ENCODE measurements around the gene CAMSAP1. TPM values are rescaled to one million over a fixed set of nuclear protein-coding genes. Genes with fewer than 3 reads are reported as not detected.

The CAMSAP1 gene
- total and polyA plus RNA-seq, 9 of the 15 experiments (the other 6 are each of a cell fraction or from before 2014, with no cell fraction given): 1.5 to 28.8 (median 14.3) TPM

DNA sequence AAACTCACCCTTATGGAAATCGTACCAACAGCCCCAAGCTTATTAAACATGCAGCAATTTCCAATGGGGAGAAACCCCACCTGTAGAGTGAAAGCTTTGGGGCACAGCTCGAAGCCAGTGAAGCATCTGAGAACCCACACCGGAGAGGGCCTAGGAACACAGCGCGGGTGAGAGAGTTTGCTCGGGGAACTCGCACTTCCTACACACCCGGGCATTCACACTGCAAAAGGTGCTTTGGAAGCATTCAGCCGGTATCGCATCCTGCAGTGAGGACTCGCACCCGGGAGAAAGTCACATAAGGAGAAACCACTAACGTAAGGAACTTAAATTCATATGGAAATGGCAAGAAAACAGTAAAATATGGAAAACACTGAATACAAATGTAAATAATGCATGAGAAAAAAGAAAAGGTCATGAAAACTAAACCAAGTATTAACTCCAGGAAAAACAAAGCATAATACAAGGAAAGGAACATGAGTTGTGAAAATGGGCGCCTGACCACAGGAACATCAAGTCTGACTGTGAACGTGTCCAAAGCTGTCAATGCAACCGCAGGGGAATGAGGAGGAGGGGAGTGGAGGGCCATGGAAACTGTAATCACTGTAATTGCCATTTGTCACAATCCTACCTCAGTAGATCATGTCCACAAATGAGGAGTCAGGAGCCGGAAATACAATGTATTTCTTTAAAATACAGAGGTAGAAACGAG, 28.7 kb downstream of the CAMSAP1 start:
- DNase-seq (ENCODE audit: extremely low read depth in 1 of 4, low spot score in 3 of 4): no peak
- Histone ChIP-seq H3K9me1 (ENCODE audit: control insufficient read depth, insufficient read depth, low read length) (peaks cover 4% of the 10 kb centered on the region), H3K79me2 (ENCODE audit: control insufficient read depth, insufficient read depth, low read length) (peaks cover 86% of the 10 kb centered on the region), H2AFZ (ENCODE audit: low read depth, low read length) (no peak overlapping the region), H4K20me1 (replicated peaks; ENCODE audit: control insufficient read depth, insufficient read depth, low read length) (peaks cover 25% of the 10 kb centered on the region), H3K4me3 (no peak overlapping the region), H3K4me1 (replicated peaks in 1 of 2; ENCODE audit: control insufficient read depth in 2 of 2, insufficient read depth in 2 of 2, low read length in 2 of 2) (peaks cover 11% of the 10 kb centered on the region in 2 experiments; a peak in 4 of 5 replicates), H3K36me3 (ENCODE audit: control insufficient read depth, insufficient read depth, low read length) (peaks cover 44% of the 10 kb centered on the region; the same call in 2 of the 3 replicates), H3K9me3 (replicated peaks; ENCODE audit: control insufficient read depth, insufficient read depth, low read depth, low read length) (no peaks in the 10 kb centered on the region), H3K9ac (ENCODE audit: insufficient read depth in 1 of 2, low read depth in 2 of 2, low read length in 2 of 2) (peak overlapping the region in 1 of 2 experiments; percentile 57; a peak in 1 of 4 replicates), H3K27ac (ENCODE audit: extremely low read depth, low read depth, low read length) (no peak overlapping the region), H3K4me2 (ENCODE audit: insufficient read depth, low read length) (no peak overlapping the region), H3K27me3 (ENCODE audit: control insufficient read depth in 2 of 2, insufficient read depth in 2 of 2, low read length in 2 of 2) (no peaks in the 10 kb centered on the region)
- no peak for ATAC-seq
- CTCF ChIA-PET (ENCODE audit: low intra/inter-chr PET ratio): no interaction called here
- no peak for FAIRE-seq
- no TSS peak for BruUV-seq (replicated peaks)
- in situ Hi-C loops (cut with MboI): no loop called here
- intact Hi-C loops (cut with micrococcal nuclease): no loop called here
- 87% methylated on average over 18 of the region's 18 CpGs for WGBS (ENCODE audit: insufficient coverage, low coverage, missing lambda C conversion rate)
- TF ChIP-seq, protein P1, sequence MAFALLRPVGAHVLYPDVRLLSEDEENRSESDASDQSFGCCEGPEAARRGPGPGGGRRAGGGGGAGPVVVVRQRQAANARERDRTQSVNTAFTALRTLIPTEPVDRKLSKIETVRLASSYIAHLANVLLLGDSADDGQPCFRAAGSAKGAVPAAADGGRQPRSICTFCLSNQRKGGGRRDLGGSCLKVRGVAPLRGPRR (CRISPR knock-in tag; IDR thresholded peaks at IDR 0.05): no peak
- no peak for TF ChIP-seq CHCHD3 (CRISPR knock-in tag; IDR thresholded peaks at IDR 0.05)
- TF ChIP-seq ATF1 (CRISPR knock-in tag; IDR thresholded peaks at IDR 0.05): no peak
- no peak for TF ChIP-seq ATF1 (tag; IDR thresholded peaks at IDR 0.05)
- TF ChIP-seq ARNT (IDR thresholded peaks at IDR 0.05): no peak
- no peak for TF ChIP-seq HIVEP1 (CRISPR knock-in tag; IDR thresholded peaks at IDR 0.05)
- no peak for TF ChIP-seq RCOR1 (IDR thresholded peaks at IDR 0.05; ENCODE audit: borderline replicate concordance in 1 of 2, low read depth in 2 of 2, low read length in 2 of 2)
- no peak for TF ChIP-seq NCOA2 (IDR thresholded peaks at IDR 0.05; ENCODE audit: partially characterized antibody in 2 of 2)
- TF ChIP-seq, protein P2, sequence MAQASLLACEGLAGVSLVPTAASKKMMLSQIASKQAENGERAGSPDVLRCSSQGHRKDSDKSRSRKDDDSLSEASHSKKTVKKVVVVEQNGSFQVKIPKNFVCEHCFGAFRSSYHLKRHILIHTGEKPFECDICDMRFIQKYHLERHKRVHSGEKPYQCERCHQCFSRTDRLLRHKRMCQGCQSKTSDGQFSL (CRISPR knock-in tag; IDR thresholded peaks at IDR 0.05): no peak
- TF ChIP-seq, protein P2 (tag; IDR thresholded peaks at IDR 0.05): no peak
- no peak for TF ChIP-seq TGIF2 (CRISPR knock-in tag; IDR thresholded peaks at IDR 0.05)
- TF ChIP-seq ZNF668 (CRISPR knock-in tag; IDR thresholded peaks at IDR 0.05): no peak
- no peak for TF ChIP-seq TAF1 (IDR thresholded peaks at IDR 0.05; ENCODE audit: control insufficient read depth, extremely low read depth, insufficient read depth, low read length, severe bottlenecking)
- TF ChIP-seq FIP1L1 (IDR thresholded peaks at IDR 0.05; ENCODE audit: low read depth, low read length, poor library complexity, severe bottlenecking): no peak
- TF ChIP-seq ZNF316 (IDR thresholded peaks at IDR 0.05): no peak
- TF ChIP-seq ZNF589 (CRISPR knock-in tag; IDR thresholded peaks at IDR 0.05; ENCODE audit: low read depth): no peak
- TF ChIP-seq ZFP36 (IDR thresholded peaks at IDR 0.05; ENCODE audit: low read depth, low read length, partially characterized antibody): no peak
- TF ChIP-seq RAD51 (IDR thresholded peaks at IDR 0.05; ENCODE audit: borderline replicate concordance, low read depth): no peak
- TF ChIP-seq BACH1 (tag; IDR thresholded peaks at IDR 0.05): no peak
- TF ChIP-seq, protein P3, sequence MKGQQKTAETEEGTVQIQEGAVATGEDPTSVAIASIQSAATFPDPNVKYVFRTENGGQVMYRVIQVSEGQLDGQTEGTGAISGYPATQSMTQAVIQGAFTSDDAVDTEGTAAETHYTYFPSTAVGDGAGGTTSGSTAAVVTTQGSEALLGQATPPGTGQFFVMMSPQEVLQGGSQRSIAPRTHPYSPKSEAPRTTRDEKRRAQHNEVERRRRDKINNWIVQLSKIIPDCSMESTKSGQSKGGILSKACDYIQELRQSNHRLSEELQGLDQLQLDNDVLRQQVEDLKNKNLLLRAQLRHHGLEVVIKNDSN (CRISPR knock-in tag; IDR thresholded peaks at IDR 0.05): no peak
- TF ChIP-seq NCOA4 (IDR thresholded peaks at IDR 0.05; ENCODE audit: partially characterized antibody): no peak
- POLR2A ChIA-PET: no interaction called here
